HG02642 (cell line): ENCODE measurements around the gene E4F1.

Experiments used
- ATAC-seq: cut with Tn5 transposase; IDR thresholded peaks from one replicate; pipeline ENCODE4 v1.9.1; 2021; ENCODE audit warnings: mild to moderate bottlenecking; ENCODE audit not compliant: unreplicated experiment, poor library complexity

The E4F1 gene

DNA sequence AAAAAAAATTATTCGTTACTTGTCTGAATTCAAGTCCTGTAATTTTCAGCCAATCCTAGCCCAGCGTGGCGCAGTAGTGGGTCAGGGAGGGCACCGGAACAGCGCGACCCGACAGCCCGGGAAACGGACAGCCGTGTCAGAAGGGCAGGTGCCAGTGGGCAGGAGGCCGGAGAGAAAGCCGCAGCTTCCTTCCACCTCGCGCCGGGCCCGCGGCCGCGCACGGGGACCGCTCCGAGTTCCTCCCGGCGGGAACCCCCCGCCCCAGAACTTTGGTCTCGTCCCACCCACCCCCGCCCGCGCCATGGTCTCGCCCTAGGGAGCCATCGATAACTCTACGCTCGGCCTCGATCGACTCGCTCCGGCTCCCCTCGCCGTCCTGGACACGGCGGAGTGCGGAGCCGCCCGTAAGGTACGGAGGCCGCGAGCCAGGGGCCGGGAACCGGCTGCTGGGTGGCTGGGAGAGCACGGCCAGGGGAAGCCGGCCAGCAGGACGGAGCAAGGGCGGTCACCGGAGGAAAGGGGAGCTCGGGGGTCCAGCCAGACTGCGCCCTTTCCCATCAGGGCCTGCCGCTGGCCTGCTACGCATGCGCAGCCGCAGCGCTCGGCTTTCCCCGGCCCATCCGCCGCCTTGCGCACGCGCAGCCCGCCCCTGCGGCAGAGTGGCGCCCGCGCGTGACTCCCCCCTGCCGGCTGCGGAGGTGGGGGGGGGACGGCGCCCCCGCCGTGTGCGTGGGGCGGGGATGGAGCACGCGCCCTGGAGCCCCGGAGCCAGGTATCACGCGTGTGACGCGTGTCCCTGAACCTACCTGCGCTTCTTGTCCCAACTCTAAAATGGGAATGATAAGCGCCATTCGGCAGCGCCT lies 18.1 kb upstream of the E4F1 start, which contains the start of gene MLST8:
MLST8 (plus strand) TSS at position 351 of the 863 bp plus-strand sequence. CDS start 632 bp downstream, outside the sequence.
- ATAC-seq: peak; percentile 80

DNA sequence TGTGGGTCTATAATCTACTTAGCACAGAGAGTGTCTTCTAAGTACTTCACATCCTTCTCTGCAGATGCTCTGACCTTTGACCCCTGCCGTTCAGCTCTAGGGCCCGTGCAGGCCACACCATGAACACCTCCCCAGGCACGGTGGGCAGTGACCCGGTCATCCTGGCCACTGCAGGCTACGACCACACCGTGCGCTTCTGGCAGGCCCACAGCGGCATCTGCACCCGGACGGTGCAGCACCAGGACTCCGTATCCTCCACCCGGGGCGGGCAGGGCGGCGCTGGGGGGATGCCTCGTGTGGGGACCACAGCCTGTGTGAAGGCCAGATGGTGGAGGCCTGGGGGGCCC lies 17.5 kb upstream of the E4F1 start:
- peak; percentile 9 for ATAC-seq

DNA sequence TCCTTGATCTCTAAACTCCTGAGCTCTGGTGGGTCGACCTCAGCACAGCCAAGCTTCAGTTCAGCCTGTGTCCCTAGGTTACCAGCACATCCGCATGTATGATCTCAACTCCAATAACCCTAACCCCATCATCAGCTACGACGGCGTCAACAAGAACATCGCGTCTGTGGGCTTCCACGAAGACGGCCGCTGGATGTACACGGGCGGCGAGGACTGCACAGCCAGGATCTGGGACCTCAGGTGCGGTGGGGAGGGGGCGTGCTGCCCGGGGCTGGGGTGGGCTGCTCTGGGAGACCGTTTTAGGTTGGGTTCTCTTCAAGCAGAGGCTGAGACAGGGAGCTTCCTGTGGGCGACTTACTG lies 17.0 kb upstream of the E4F1 start:
- no peak for ATAC-seq

DNA sequence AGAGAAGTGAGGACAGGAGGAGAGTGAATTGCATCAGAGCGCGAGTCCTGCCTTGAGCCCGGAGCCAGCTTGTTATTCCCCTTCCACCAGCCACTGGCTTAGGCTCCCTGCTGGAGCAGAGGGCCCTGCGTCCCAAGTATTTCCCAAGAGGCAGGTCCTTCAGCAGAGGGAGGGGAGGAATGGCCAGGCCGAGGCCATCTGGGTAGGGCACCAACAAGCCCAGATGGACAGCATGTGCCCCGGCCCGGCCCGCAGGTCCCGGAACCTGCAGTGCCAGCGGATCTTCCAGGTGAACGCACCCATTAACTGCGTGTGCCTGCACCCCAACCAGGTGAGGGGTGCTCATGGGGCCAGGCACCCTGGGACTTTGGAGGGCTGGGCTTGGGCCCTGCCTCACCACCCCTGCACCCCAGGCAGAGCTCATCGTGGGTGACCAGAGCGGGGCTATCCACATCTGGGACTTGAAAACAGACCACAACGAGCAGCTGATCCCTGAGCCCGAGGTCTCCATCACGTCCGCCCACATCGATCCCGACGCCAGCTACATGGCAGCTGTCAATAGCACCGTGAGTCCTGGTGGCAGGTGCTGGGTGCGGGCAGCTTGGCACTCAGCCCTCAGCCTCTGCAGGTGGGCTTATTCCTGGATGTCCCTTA lies 16.5 kb upstream of the E4F1 start:
- ATAC-seq: no peak

DNA sequence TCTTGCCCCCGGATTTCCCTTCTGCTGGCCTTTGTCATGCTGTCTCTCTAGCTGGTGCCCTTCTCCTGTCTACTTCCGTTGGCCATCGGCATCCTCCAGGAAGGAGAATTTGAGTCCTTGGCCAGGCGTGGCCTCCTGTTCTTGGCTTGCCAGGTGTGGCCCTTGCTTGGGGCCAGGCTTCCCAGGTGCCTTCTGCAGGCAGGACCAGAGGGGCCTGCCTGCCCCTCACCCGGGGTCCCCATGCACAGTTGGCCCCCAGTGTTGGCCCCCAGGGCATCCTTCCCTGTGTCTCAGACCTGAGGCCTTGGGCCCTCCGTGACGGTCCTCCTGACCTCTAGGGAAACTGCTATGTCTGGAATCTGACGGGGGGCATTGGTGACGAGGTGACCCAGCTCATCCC lies 15.5 kb upstream of the E4F1 start:
- no peak for ATAC-seq

DNA sequence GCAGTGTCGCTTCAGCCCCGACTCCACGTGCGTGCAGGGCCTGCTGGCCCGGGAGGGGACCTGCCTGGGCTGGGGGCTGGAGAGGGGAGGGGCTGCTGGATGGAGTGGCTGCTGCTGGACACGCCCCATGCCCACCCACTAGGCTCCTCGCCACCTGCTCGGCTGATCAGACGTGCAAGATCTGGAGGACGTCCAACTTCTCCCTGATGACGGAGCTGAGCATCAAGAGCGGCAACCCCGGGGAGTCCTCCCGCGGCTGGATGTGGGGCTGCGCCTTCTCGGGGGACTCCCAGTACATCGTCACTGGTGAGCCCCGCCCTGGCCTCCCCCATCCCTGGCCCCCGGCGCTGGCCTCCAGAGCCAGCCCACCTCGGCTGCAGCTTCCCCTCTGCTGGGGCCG lies 15.1 kb upstream of the E4F1 start:
- ATAC-seq: no peak

DNA sequence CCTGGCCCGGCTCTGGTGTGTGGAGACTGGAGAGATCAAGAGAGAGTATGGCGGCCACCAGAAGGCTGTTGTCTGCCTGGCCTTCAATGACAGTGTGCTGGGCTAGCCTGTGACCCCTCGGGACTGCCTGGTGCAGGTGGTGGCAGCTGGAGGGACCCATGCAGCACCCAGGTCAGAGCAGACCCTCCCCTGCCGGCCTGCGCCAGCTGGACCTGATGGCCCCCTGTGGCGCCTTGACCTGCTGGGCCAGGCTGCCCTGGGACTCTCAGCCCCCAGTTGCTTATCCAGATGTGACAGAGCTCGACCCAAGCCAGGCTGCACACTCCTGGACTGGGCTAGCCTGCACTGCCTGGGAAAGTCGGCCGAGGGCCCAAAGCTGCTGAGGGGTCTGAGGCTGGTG lies 14.6 kb upstream of the E4F1 start:
- ATAC-seq: no peak

DNA sequence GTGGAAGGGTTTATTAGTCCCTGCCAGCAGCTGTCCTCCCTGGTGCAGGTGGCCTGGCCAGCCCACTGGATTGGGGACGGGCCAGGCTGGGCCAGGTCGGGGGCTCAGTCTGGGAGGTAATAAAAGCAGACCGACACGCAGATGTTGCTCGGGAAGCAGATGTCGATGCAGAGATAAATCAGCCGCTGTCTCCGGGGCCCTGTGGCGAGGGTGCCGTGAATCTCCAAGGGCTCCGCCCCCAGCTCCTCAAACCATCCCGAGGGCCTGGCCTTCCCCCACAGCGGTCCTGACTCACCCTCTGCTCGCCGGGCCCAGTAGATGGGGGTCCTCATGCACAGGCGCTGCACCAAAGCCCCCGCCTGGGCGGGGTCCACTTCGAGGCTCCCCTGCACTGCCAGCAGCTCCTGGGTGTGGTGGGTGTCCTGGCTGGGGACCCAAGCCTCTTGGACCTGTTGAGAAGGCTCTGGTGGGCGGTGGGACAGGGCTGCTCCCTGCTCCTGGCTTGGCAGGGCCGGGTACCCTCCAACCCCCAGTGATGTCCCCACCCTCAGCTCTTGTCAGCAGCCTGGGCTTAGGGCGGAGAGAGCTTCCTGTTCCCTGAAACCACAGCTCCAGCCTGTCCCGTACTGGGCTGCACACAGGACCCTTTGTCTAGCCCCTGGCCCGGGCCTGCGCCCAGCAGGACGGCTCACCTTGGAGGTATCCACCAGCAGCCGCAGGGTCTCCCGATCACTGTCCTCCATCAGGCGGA lies 14.0 kb upstream of the E4F1 start:
- no peak for ATAC-seq

DNA sequence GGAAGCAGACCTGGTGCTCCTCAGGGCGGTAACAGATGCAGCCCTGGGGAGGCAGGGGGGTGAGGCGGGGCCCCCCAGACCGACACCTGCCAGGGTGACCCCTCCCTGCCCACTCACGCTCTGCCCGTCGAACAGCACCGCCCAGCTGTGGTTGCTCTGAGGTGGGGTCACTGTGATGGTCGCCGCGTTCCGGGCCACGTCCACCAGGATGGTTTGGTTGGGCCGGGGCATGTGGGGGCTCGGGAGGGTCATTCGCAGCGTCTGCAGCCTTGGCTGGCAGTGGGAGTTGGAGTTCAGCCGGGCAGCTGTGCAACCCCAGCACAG lies 13.4 kb upstream of the E4F1 start:
- ATAC-seq: no peak

DNA sequence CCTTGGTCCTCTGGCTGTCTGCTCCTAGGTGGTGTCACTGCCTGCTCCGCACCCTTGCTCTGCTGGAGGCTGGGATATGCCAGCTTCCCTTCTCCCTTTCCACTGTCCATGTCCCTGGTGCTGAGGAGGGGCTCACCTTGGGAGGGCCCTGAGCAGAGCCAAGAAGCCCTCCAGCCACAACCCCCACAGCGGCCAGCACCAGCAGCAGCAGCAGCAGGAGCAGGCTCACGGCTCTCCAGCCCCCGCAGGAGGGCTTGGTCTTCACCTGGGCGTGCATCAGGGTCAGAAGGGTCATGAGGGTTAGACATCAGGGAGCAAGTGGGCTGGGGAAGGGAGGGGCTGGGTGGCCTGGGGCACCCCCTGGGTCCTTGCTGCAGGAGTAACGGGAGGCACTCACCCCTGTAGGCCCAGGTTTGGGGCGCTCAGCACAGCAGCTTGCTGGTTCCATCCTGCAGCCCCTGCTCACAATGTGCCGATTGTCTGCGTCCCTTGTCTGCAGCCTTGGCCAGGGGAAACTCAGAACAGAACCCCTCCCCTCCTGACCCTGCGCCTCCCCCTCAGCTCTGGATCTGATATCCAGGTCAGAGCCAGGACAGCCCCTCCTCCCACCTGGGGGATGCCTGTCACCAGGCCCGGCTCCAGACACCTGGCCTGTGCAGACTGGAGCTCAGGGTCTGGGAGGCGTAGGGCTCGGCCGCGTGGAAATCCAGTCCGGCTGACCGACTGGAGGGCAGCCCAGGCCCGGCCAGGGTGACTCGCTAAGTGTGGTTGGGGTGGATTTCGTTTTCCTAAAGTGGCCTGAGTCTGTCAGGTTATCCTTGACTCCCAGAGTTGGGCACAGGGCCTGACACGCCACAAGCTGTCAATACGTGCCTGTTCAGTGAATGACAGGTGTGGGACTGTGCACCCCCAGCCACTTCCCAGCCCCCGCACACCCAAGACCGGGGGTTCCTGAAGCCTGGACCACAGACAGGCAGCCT lies 12.7 kb upstream of the E4F1 start, which contains the start of gene BRICD5:
BRICD5 (minus strand) TSS at position 478 of the 980 bp plus-strand sequence; CDS start at position 448, 30 bp downstream.
- ATAC-seq: no peak

DNA sequence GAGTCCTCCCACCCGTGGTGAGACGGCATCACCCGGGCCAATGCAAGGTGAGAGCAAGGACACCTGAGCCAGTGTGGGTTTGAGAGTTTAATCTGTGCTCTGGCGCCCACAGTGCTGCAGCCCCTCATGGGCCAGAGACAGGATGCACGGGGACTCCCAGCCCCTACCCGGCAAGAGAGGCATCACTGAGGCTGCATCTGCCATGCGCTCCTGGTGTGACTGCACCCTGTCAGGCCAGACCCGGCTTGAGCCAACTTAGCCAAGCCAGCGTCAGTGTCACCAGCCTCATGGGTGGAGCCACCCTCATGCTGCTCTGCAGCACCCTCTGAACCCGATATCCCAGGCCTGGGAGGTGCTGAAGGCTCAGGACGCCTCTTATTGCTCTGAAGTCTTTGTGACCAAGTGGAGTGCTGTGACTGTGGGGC lies 11.5 kb upstream of the E4F1 start:
- no peak for ATAC-seq

DNA sequence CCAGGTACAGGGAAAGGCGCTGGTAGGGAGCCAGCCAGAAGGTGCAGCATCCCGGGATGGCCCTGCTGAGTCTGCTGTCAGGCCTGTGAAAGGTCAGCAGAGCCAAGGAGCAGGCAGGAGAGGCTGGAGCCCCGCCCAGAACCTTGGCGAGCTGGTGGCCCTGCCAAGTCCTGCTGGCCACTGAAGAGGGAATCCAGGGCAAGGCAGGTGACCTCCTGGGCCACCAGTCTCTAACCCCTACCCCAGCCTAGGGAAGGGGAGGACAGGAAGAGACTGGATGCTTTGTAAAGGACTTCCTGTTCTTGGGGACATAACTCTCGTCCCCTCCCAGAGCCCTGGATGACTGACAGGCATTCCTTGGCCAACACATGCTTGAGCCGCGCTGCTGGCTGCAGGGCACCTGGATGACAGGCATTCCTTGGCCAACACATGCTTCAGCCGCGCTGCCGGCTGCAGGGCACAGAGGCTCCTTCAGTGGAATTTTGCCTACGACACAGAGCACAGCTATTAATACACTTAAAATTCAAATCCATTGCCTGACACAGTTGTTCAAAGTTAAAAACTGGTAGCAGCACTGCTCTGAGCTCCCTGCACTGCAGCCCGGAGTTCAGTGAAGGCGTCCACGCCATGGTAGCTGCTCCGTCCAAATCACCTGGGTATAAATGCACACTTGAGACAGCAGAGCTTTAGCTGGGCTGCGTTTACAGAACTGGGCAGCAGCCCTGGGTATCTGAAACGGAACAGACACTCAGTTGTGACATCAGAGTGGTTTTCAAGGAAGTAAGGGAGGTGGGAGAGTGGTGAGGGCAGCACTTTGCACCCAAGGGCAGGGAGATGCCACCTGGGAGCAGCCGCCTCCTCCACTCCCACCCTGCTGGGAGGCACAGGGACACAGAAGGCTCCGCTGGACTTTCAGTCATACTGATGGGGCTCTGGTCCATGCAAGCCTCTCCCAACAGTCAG lies 10.7 kb upstream of the E4F1 start:
- ATAC-seq: no peak

DNA sequence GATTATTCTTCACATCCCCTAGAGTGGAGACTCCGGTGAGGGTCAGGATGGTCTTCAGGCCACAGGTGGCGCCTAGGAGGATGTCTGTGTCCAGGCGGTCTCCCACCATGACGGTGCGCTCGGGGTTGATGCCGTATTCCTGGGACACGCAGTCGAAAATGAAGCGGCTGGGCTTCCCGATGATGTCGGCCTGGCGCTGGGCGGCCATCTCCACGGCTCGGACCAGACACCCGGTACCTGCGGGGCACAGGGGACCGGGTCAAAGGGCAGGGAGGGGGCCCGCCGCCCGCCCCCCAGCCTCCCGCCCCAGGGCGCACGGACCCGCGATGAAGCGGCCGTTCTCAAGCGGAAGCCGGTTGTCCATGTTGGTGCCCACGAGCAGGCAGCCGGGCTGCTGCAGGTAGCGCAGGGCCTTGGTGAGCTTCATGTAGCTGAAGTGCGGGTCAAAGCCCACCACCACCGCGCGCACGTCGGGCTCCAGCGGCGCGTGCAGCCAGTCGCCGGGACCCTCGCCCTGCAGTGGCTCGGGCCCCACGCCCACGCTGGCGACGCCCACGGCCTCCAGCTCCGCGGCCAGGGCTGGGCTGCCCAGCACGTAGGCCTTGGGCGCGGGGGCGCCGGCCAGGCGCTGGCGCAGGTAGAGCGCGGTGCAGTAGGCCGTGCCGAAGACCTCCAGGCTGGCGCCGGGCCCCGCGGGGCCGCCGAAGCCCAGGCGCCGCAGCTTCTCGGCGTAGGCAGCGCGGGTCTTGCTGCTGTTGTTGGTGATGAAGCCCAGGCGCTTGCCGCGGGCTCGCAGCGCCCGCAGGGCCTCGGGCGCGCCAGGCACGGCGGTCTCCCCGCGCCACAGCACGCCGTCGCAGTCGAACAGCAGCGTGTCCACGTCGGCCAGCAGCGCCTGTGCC lies 9.3 kb upstream of the E4F1 start:
- ATAC-seq: peak; percentile 4

DNA sequence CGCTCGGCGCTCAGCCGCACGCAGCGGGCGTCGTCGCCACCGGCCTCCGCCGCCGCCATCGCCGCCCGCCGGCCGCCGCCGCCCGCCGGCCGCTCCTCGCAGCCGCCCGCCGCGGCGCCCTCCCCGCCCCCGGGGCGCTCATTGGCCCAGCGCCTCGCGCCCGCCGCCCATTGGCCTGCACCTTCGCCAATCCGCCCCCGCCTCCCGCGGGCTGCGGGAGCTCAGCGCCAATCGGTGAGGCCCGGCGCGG lies 8.7 kb upstream of the E4F1 start, which contains the start of gene PGP:
PGP (minus strand) TSS at position 122 of the 250 bp plus-strand sequence; CDS start at position 59, 63 bp downstream.
- ATAC-seq: peak; percentile 90

DNA sequence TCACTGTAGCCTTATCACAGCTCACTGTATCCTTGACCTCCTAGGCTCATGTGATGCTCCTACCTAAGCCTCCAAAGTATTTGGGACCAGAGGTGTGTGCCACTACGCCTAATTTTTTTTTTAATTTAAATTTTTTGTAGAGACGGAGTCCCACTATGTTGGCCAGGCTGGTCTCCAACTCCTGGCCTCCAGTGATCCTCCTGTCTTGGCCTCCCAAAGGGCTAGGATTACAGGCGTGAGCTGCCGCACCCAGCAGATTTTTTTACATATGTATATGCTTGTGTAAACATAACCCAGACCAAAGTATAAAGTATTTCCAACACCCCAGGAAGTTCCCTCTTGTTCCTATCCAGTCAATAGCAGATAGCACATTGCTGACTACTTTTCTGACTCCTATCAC lies 7.1 kb upstream of the E4F1 start:
- no peak for ATAC-seq

DNA sequence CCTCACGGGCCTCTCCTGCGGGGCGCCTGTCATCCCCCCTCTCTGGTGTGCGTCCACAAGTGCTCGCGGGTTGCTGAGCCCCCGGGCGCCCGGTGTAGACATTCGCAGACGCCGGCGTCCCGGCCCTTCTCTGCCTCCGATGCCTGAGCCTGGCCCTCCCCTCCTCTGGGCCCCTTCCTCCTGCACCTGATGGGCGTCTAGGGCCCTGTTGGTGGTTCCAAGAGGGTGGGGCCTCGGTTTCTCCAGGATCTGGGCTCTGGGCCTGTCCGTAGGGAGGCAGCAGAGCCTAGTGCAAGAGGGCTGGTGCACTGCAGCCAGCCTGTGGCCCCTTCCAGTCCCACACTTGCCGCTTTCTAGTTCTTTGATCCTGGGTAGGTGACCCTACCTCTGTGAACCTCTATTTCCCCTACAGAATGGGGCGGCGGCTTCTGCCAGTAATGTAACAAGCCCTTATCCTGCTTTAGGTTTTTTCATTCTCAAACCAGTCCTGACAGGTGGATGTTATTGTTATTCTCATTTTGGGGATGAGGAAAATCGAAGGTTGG lies 623 bp downstream of the E4F1 start:
- peak; percentile 22 for ATAC-seq

DNA sequence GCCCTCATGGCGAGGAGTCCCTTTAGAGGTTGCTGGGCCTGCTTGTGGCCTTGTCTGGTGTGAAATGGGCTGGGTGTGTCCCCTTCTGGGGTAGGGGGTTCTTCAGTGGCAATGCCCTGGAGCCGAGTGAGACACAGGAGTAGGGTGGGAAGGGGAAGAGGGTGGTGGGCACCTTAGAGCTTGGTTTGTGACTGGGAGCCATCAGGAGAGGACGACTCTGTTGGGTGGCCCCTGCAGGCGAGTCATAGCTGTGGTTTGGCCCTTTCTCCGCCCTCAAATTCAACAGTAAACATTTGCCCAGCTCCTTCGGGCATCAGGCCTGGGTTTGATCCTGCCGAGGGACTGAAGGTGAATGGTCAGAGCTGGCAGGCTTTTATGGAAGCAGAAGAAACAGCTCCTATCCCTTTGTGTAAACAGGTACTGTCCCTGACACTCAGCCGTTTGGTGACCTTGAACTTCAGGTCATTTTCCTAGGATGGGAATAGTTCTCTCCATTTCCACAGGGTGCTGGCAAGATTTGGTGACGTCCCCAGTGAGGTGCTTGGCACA lies 2.9 kb downstream of the E4F1 start:
- no peak for ATAC-seq

DNA sequence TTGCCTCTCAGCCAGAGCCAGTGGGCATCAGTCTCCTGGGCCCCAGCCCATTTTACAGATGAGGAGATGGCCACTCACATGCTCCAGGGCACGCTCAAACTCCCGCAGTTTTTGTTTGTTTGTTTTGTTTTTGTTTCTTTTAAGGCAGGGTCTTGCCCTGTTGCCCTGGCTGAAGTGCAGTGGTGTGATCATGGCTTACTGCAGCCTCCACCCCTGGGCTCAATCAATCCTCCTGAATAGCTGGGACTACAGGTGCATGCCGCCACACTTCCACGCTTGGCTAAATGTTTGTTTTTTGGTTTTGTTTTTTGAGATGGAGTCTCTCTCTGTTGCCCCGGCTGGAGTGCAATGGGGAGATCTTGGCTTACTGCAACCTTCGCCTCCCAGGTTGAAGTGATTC lies 3.5 kb downstream of the E4F1 start:
- ATAC-seq: no peak
